ENCODE data around the gene TRDN. TPM values are rescaled to one million over a fixed set of nuclear protein-coding genes. Genes with fewer than 3 reads are reported as not detected.
"Not testable (repeated sequence)": the region's sequence is repeated elsewhere in the genome, so short reads cannot be mapped to it uniquely, and the experiment has no call there.

The TRDN gene
- total RNA-seq, 1 donor from 2014 or later = not detected

DNA sequence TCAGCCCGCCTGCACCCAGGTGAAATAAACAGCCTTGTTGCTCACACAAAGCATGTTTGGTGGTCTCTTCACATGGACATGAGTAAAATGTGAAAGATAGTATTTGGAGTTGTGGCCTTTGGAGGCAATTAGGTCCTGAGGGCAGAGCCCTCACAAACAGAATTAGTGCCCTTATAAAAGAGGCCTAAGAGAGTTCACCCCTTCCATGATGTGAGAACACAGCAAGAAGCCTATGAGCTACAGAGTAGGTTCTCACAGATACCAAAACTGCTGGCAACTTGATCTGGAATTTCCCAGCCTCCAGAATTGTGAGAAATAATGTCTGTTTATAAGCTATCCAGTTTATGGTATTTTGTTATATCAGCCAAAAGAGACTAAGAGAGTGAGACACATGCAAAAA, 74.5 kb downstream of the TRDN start:
- intact Hi-C loops (cut with DNase I) = no loop called here
- TF ChIP-seq, protein P1, sequence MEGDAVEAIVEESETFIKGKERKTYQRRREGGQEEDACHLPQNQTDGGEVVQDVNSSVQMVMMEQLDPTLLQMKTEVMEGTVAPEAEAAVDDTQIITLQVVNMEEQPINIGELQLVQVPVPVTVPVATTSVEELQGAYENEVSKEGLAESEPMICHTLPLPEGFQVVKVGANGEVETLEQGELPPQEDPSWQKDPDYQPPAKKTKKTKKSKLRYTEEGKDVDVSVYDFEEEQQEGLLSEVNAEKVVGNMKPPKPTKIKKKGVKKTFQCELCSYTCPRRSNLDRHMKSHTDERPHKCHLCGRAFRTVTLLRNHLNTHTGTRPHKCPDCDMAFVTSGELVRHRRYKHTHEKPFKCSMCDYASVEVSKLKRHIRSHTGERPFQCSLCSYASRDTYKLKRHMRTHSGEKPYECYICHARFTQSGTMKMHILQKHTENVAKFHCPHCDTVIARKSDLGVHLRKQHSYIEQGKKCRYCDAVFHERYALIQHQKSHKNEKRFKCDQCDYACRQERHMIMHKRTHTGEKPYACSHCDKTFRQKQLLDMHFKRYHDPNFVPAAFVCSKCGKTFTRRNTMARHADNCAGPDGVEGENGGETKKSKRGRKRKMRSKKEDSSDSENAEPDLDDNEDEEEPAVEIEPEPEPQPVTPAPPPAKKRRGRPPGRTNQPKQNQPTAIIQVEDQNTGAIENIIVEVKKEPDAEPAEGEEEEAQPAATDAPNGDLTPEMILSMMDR (IDR thresholded peaks at IDR 0.05) = no peak

DNA sequence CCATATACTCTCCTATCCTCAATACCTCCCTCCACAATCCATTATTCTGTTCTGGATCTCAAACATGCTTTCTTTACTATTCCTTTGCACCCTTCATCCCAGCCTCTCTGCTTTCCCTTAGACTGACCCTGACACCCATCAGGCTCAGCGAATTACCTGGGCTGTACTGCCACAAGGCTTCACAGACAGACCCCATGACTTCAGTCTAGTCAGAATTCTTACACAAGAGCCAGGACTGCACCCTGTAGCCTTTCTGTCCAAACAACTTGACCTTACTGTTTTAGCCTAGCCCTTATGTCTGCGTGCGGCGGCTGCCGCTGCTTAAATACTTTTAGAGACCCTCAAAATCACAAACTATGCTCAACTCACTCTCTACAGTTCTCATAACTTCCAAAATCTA, 76.9 kb downstream of the TRDN start:
- H3K27ac ChIP-seq; H3K4me1 ChIP-seq; H3K36me3 ChIP-seq; H3K27me3 ChIP-seq; H3K4me3 ChIP-seq; DNase-seq (ENCODE audit: low spot score in 2 of 2); intact Hi-C loops (cut with DNase I); H3K9me3 ChIP-seq: not testable (repeated sequence)

More for the DNA sequence above, 74.5 kb downstream of the TRDN start:
- Histone ChIP-seq H3K4me1 (no peaks in the 10 kb centered on the region), H3K9me3 (no peaks in the 10 kb centered on the region), H3K4me3 (no peak overlapping the region), H3K36me3 (no peaks in the 10 kb centered on the region), H3K27me3 (no peaks in the 10 kb centered on the region), H3K27ac (no peak overlapping the region)
- no peak for DNase-seq (ENCODE audit: low spot score in 2 of 2)

DNA sequence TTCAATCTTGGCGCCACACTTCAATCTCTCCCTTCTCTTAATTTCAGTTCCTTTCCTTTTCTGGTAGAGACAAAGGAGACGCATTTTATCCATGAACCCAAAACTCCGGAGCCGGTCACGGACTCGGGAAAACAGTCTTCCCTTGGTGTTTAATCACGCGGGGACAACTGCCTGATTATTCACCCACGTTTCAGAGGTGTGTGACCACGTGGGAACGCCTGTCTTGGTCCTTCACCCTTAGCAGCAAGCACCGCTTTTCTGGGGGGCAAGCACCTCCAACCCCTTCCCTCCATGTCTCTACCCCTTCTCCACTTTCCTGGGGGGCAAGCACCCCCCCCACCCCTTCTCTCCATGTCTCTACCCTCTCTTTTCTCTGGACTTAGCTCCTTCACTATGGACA, 79.3 kb downstream of the TRDN start:
- intact Hi-C loops (cut with DNase I); H3K27ac ChIP-seq; H3K27me3 ChIP-seq; H3K9me3 ChIP-seq; DNase-seq (ENCODE audit: low spot score in 2 of 2); H3K36me3 ChIP-seq; H3K4me1 ChIP-seq; H3K4me3 ChIP-seq: not testable (repeated sequence)

DNA sequence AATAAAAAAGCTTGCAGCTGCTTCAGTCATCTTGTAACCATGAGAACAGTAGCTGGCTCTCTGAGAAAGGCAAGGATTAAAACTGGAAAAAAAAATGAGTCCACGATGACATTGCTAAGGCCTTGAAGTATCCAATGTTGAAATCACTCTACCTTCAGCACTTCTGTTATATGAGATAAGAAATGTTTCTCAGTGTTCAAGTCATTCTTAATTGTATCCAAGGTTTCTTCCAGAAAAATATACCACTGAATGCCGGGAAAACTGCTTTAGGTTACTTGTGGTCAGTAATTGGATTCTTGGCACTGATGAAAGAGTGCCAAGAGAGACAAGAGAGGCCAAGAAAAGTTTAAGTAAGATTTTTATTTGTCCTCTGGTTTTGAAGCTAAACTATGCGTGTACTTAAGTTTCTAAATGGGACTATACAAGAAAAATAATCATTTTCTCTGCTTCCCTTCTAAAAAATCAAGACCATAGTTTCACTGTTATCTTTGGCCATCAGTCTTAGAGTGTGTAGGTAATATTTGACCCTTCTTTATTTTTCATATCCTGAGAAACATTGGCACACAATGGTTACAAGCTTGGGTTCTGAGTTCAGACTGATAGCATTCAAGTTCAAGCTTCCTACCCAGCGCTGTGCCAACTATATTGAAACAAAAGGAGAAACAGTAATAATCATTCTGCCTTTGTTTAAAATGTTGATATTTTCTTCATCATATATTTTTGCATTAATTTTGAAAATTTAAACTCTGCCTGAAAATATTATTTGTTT, 84.6 kb downstream of the TRDN start:
- no peak overlapping the region for H3K27ac ChIP-seq
- no peaks in the 10 kb centered on the region for H3K36me3 ChIP-seq
- H3K4me1 ChIP-seq = peaks cover 0 to 3% of the 10 kb centered on the region in 2 donors
- TF ChIP-seq, protein P1 (IDR thresholded peaks at IDR 0.05) = no peak
- no peaks in the 10 kb centered on the region for H3K27me3 ChIP-seq
- DNase-seq (ENCODE audit: low spot score in 2 of 2) = no peak
- no peak overlapping the region for H3K4me3 ChIP-seq
- intact Hi-C loops (cut with DNase I) = no loop called here
- H3K9me3 ChIP-seq = no peaks in the 10 kb centered on the region

GRCh38 chr6:123550052-123550617, 86.6 kb downstream of the TRDN start:
- Histone ChIP-seq H3K4me1 (peaks cover 0 to 3% of the 10 kb centered on the region in 2 donors), H3K27me3 (no peaks in the 10 kb centered on the region), H3K4me3 (no peak overlapping the region), H3K27ac (no peak overlapping the region), H3K36me3 (no peaks in the 10 kb centered on the region), H3K9me3 (no peaks in the 10 kb centered on the region)
- DNase-seq (ENCODE audit: low spot score in 2 of 2) = no peak
- TF ChIP-seq, protein P1 (IDR thresholded peaks at IDR 0.05) = no peak
- intact Hi-C loops (cut with DNase I) = no loop called here

- DNase-seq (ENCODE audit: low spot score in 2 of 2) = no peak
- H3K27ac ChIP-seq = no peak overlapping the region
- intact Hi-C loops (cut with DNase I) = no loop called here
- H3K36me3 ChIP-seq = no peaks in the 10 kb centered on the region
- H3K9me3 ChIP-seq = no peaks in the 10 kb centered on the region
- no peak overlapping the region for H3K4me3 ChIP-seq
- TF ChIP-seq, protein P1 (IDR thresholded peaks at IDR 0.05) = no peak
- H3K4me1 ChIP-seq = peaks cover 0 to 3% of the 10 kb centered on the region in 2 donors
- H3K27me3 ChIP-seq = no peaks in the 10 kb centered on the region
Measured at GRCh38 chr6:123549476-123549875, 87.3 kb downstream of the TRDN start.

All from ascending aorta (tissue), 2 donors.